GM12892 (cell line): ENCODE data around the gene SLF2.
A peak's percentile ranks its signal among the peaks of the same experiment; 100 is the strongest.

Experiments used
- DNase-seq: peaks from one replicate; pipeline ENCODE4 v3.0.0; 2011; ENCODE audit not compliant: insufficient read length
- FAIRE-seq: peaks from 2 replicates; lab custom pipeline; 2011; peaks lifted over from hg19 to GRCh38; lab: Jason Lieb, UNC
- POLR2A ChIP-seq: IDR thresholded peaks from 2 replicates; pipeline ENCODE4 v1.6.1; 2011; ENCODE audit warnings: low read depth, low read length, control low read depth
- POLR2AphosphoS5 ChIP-seq: IDR thresholded peaks from 2 replicates; pipeline ENCODE4 v1.6.1; 2011; ENCODE audit warnings: low read depth, low read length, control low read depth
- TAF1 ChIP-seq: IDR thresholded peaks from 2 replicates; pipeline ENCODE4 v1.6.1; 2011; ENCODE audit warnings: low read depth, mild to moderate bottlenecking, control low read depth, low read length, borderline replicate concordance

The SLF2 gene

GRCh38 chr10:100996678-100997359, 84.1 kb downstream of the SLF2 start:
- no peak for FAIRE-seq
- TF ChIP-seq TAF1 = no peak
- no peak for TF ChIP-seq POLR2A
- no peak for TF ChIP-seq POLR2AphosphoS5
- DNase-seq = peak; percentile 67

- TF ChIP-seq TAF1 = no peak
- TF ChIP-seq POLR2AphosphoS5 = no peak
- TF ChIP-seq POLR2A = no peak
- FAIRE-seq = peak; percentile 42
- DNase-seq = peak; percentile 80
These were observed 84.8 kb downstream of the SLF2 start for GRCh38 chr10:100997360-100998182.

- TF ChIP-seq TAF1 = no peak
- DNase-seq (peak; percentile 74), FAIRE-seq (peak; percentile 92)
These were observed 85.6 kb downstream of the SLF2 start for GRCh38 chr10:100998183-100998990.

GRCh38 chr10:100998991-100999741, 86.4 kb downstream of the SLF2 start:
- DNase-seq (peak; percentile 94), FAIRE-seq (no peak)
- TF ChIP-seq POLR2A = 0 out of 2 replicates have a peak, but pooled peaks have one; percentile 31
- TF ChIP-seq TAF1 = no peak

- FAIRE-seq = no peak
- no peak for DNase-seq
- TF ChIP-seq POLR2AphosphoS5 (no peak), TAF1 (no peak), POLR2A (no peak)
These were observed 87.0 kb downstream of the SLF2 start, which contains the start of gene LZTS2 for GRCh38 chr10:100999742-101000126. Gene LZTS2 (plus strand): TSS chr10:100999808. CDS start chr10:101002539, 2,731 bp downstream.

- TF ChIP-seq TAF1 = no peak
- TF ChIP-seq POLR2A = no peak
- DNase-seq (no peak), FAIRE-seq (no peak)
These were observed 87.6 kb downstream of the SLF2 start for GRCh38 chr10:101000127-101000914.

- FAIRE-seq (no peak), DNase-seq (no peak)
- TF ChIP-seq TAF1 (no peak), POLR2A (no peak), POLR2AphosphoS5 (no peak)
These were observed 88.3 kb downstream of the SLF2 start for GRCh38 chr10:101000915-101001658.

GRCh38 chr10:101001659-101002035, 88.9 kb downstream of the SLF2 start:
- DNase-seq (no peak), FAIRE-seq (no peak)
- no peak for TF ChIP-seq TAF1
- TF ChIP-seq POLR2AphosphoS5 = no peak
- no peak for TF ChIP-seq POLR2A

GRCh38 chr10:101002456-101002855, 89.7 kb downstream of the SLF2 start:
- TF ChIP-seq POLR2AphosphoS5 = no peak
- TF ChIP-seq TAF1 = no peak
- no peak for TF ChIP-seq POLR2A
- FAIRE-seq (no peak), DNase-seq (no peak)

- DNase-seq = no peak
- no peak for TF ChIP-seq POLR2A
- no peak for FAIRE-seq
These were observed 91.0 kb downstream of the SLF2 start for GRCh38 chr10:101003639-101004206.
